GM18507 (cell line): ENCODE measurements around the gene TCF25.

Source experiments
- DNase-seq: peaks from one replicate; pipeline ENCODE4 v3.0.0; 2011; ENCODE audit warnings: low read depth; ENCODE audit not compliant: insufficient read length; ENCODE audit errors: extremely low spot score
- FAIRE-seq: peaks from 2 replicates; lab custom pipeline; 2011; peaks lifted over from hg19 to GRCh38; lab: Jason Lieb, UNC

TCF25 gene

DNA sequence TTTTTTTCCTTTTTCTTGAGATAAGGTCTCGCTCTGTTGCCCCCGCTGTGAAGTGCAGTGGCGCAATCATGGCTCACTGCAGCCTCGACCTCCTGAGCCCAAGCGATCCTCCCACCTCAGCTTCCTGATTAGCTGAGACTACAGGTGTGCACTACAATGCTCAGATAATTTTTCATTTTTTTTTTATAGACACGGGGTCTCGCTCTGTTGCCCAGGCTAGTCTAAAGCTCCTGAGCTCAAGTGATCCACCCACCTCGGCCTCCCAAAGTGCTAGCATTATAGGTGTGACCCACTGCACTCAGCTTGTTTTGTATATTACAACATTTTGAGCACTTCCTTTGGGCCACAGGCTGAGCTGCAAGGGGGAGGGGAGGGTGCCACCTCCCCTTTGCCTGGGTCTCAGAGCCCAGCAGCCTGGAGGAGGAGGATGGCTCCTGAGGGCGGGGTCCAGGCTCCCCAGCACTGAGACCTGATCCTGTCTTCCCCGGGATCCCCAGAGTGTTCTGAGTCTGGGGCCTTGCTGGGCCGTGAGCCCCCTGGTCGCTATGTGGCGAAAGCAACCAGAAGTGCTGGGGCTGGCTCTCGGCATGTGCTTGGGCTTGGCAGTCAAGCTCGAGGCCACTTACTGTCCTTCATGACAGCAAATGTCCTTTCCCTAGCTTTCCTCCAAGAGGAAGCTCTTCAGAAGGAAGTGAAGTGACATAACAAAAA, 83.3 kb downstream of the TCF25 start:
- DNase-seq (no peak), FAIRE-seq (no peak)

DNA sequence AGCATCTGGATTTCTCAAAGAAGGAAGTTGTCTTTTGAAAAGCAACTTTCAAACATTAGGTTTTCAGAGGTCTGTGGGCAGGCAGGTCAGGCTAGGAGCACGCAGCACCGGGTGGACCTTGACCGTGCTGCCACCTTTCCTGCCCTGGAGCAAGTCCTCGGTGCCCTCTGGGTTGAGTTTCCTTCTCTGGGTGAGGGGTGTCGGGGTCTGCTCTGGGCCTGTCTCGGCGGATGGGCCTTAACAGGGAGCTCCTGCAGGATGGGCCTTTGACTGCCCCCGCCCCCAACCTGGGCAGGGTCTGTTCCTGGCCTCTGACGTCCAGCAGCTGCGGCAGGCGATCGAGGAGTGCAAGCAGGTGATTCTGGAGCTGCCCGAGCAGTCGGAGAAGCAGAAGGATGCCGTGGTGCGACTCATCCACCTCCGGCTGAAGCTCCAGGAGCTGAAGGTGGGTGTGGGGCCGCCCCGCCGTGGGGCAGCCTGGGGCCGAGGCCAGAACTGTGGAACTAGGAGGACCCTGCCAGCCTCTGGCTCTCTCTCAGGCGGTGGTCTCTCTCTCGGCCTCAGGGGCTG, 83.9 kb downstream of the TCF25 start:
- FAIRE-seq = no peak
- DNase-seq = no peak

DNA sequence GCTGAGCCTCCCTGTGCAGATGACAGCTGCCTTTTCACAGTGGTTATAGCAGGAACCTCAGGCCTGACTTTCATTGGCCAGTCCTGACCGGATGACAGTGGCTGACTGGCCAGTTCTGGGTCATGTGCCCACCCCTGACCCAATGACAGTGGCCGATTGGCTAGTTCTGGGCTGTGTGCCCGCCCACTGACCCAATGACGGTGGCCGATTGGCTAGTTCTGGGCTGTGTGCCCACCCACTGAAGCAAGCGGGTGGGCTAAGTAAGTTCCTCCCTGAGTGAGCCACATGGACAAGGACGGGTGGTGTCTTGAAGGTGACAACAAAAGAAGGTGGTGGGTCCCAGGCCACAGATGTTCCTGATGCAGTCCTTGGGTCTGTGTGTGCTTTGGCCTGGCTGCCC, 84.7 kb downstream of the TCF25 start:
- DNase-seq (no peak), FAIRE-seq (no peak)

DNA sequence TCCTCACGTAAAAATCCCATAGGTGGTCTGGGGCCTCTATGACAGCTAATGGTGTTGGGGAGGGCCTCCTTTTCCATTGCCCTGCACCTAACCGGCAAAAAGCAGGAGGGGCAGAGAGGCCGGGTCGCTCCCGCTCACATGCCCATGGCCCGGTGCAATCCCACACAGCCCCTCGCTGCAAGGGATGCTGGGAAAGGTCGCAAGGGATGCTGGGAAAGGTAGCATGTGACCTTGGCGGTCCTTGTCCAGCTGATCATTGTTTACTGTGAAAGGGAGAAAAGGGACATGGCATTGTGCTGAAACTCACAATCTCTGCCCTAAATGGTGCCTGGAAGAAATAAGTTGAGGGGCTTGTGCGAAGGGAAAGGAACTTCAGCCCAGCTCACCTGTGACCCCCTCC, 85.2 kb downstream of the TCF25 start:
- no peak for FAIRE-seq
- no peak for DNase-seq

DNA sequence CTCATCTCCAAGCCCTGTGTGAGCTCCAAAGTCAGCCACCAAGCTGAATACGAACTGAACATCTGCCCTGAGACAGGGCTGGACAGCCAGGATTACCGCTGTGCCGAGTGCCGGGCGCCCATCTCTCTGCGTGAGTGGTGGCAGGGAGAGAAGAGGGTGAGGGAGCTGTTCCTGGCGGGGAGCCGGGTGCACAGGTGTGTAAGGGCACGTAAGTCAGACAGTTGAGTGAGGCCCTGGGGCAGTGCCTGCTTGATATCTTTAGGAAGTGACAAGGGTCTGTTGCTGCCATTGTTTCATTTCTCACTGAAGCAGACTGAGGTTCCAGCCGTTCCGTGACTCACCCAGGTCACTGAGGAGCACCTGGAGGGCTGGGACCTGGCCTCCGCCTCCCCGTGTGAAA, 87.6 kb downstream of the TCF25 start:
- DNase-seq (no peak), FAIRE-seq (no peak)
